ENCODE measurements around the gene GARIN1A.
A peak's percentile ranks its signal among the peaks of the same experiment; 100 is the strongest.
"Not testable (repeated sequence)": the region's sequence is repeated elsewhere in the genome, so short reads cannot be mapped to it uniquely, and the experiment has no call there.

Gene GARIN1A

GRCh38 chr7:128671992-128672391 lies at the start of gene GARIN1A:
Gene GARIN1A (plus strand): TSS chr7:128672292. CDS start chr7:128672398, 106 bp downstream.
- no peak for DNase-seq

GRCh38 chr7:128627124-128627523 lies 45.0 kb upstream of the GARIN1A start:
- peak; percentile 5 for DNase-seq

GRCh38 chr7:128633915-128634314 lies 38.2 kb upstream of the GARIN1A start:
- DNase-seq, result not testable (repeated sequence)

GRCh38 chr7:128645206-128645605 lies 26.9 kb upstream of the GARIN1A start:
- DNase-seq, result not testable (repeated sequence)

- not testable (repeated sequence) for DNase-seq
These were observed 26.2 kb upstream of the GARIN1A start for GRCh38 chr7:128645844-128646243.

GRCh38 chr7:128646877-128647276 lies 25.2 kb upstream of the GARIN1A start:
- not testable (repeated sequence) for DNase-seq

- not testable (repeated sequence) for DNase-seq
These were observed 21.0 kb upstream of the GARIN1A start for GRCh38 chr7:128651096-128651495.

GRCh38 chr7:128652606-128653005 lies 19.5 kb upstream of the GARIN1A start:
- DNase-seq, result not testable (repeated sequence)

- not testable (repeated sequence) for DNase-seq
These were observed 18.9 kb upstream of the GARIN1A start for GRCh38 chr7:128653197-128653596.

- not testable (repeated sequence) for DNase-seq
These were observed 18.0 kb upstream of the GARIN1A start for GRCh38 chr7:128654080-128654479.

- DNase-seq, result not testable (repeated sequence)
These were observed 17.6 kb upstream of the GARIN1A start for GRCh38 chr7:128654501-128654900.

- not testable (repeated sequence) for DNase-seq
These were observed 13.7 kb upstream of the GARIN1A start for GRCh38 chr7:128658428-128658827.

- no peak for DNase-seq
These were observed 11.5 kb upstream of the GARIN1A start for GRCh38 chr7:128660596-128660995.

GRCh38 chr7:128661446-128661845 lies 10.6 kb upstream of the GARIN1A start:
- no peak for DNase-seq

- DNase-seq, result no peak
These were observed 10.0 kb upstream of the GARIN1A start for GRCh38 chr7:128662091-128662490.

- not testable (repeated sequence) for DNase-seq
These were observed 8.9 kb upstream of the GARIN1A start for GRCh38 chr7:128663223-128663622.

GRCh38 chr7:128665057-128665456 lies 7.0 kb upstream of the GARIN1A start:
- peak; percentile 21 for DNase-seq

- DNase-seq, result peak; percentile 21
These were observed 5.9 kb upstream of the GARIN1A start for GRCh38 chr7:128666200-128666599.

GRCh38 chr7:128672927-128673517 lies 930 bp downstream of the GARIN1A start:
- DNase-seq, result peak; percentile 17

GRCh38 chr7:128673571-128673970 lies 1.5 kb downstream of the GARIN1A start:
- DNase-seq, result no peak

GRCh38 chr7:128676665-128677064 lies 4.6 kb downstream of the GARIN1A start:
- DNase-seq, result no peak

- DNase-seq, result no peak
These were observed 7.8 kb downstream of the GARIN1A start for GRCh38 chr7:128679920-128680319.

- DNase-seq, result no peak
These were observed 9.9 kb downstream of the GARIN1A start for GRCh38 chr7:128681794-128682537.

- DNase-seq, result not testable (repeated sequence)
These were observed 11.2 kb downstream of the GARIN1A start for GRCh38 chr7:128683270-128683669.

Data from fibroblast of skin of right biceps (primary cell).